ENCODE measurements around the gene ATP9B. TPM values are rescaled to one million over a fixed set of nuclear protein-coding genes. Genes with fewer than 3 reads are reported as not detected.

Gene ATP9B
- total and polyA plus RNA-seq, 10 of the 15 experiments (the other 5 are each of a cell fraction or from before 2014, with no cell fraction given): 0.74 to 20.7 (median 12.9) TPM

GRCh38 chr18:79395308-79395640 lies 326.1 kb downstream of the ATP9B start:
- Histone ChIP-seq H3K4me3 (no peak overlapping the region), H2AFZ (ENCODE audit: control insufficient read depth, low read depth, low read length) (no peak overlapping the region), H3K9me3 (replicated peaks; ENCODE audit: control insufficient read depth, insufficient read depth, low read length) (no peaks in the 10 kb centered on the region), H3K9ac (ENCODE audit: control insufficient read depth, insufficient read depth, low read length) (no peak overlapping the region), H3K27ac (ENCODE audit: control insufficient read depth, insufficient read depth) (no peak overlapping the region), H3K4me1 (ENCODE audit: control insufficient read depth, insufficient read depth, low read length) (peaks cover 16% of the 10 kb centered on the region), H3K27me3 (replicated peaks in 1 of 2; ENCODE audit: control insufficient read depth in 2 of 2, insufficient read depth in 2 of 2, low read length in 1 of 2) (peaks cover 2 to 21% of the 10 kb centered on the region in 2 experiments; a peak in 3 of 4 replicates), H3K36me3 (ENCODE audit: control insufficient read depth in 2 of 2, insufficient read depth in 2 of 2, low read length in 1 of 2) (no peaks in the 10 kb centered on the region), H3K4me2 (ENCODE audit: control insufficient read depth, insufficient read depth) (no peak overlapping the region), H4K20me1 (ENCODE audit: control insufficient read depth, insufficient read depth) (no peaks in the 10 kb centered on the region), H3K79me2 (ENCODE audit: control insufficient read depth, insufficient read depth, low read length) (no peaks in the 10 kb centered on the region)
- in situ Hi-C loops (cut with MboI): loop anchor here (10.0 kb wide), 1 partner anchor 560 kb away; the partner anchor contains the start of gene SLC66A2
- BruUV-seq (replicated peaks): no TSS peak
- 0% methylated on average over 2 of the region's 34 CpGs for WGBS (ENCODE audit: insufficient coverage, insufficient replicate concordance, low lambda C conversion rate, missing lambda C conversion rate)
- ATAC-seq: no peak
- intact Hi-C loops (cut with micrococcal nuclease; ENCODE audit: unreplicated experiment): loop anchor here (5.0 kb wide), 2 partner anchors 72 to 132 kb away; no protein-coding TSS in a partner anchor
- no peak for TF ChIP-seq ATF7 (IDR thresholded peaks at IDR 0.05; ENCODE audit: low read depth)
- no peak for TF ChIP-seq BHLHE40 (IDR thresholded peaks at IDR 0.05; ENCODE audit: borderline replicate concordance in 1 of 2, low read depth in 2 of 2, low read length in 1 of 2)
- TF ChIP-seq NKRF (conservative IDR thresholded peaks at IDR 0.05): no peak
- TF ChIP-seq ZBED1 (IDR thresholded peaks at IDR 0.05; ENCODE audit: borderline replicate concordance): no peak
- no peak for TF ChIP-seq MTA3 (IDR thresholded peaks at IDR 0.05; ENCODE audit: borderline replicate concordance, low read length)
- TF ChIP-seq BCL3 (IDR thresholded peaks at IDR 0.05; ENCODE audit: borderline replicate concordance, insufficient read depth, low read depth, low read length, poor library complexity, severe bottlenecking): no peak
- no peak for TF ChIP-seq FOXM1 (IDR thresholded peaks at IDR 0.05; ENCODE audit: low read depth, low read length)
- no peak for TF ChIP-seq ZZZ3 (IDR thresholded peaks at IDR 0.05; ENCODE audit: control insufficient read depth, insufficient read length, low read depth)
- ChIA-PET POLR2A (no interaction called here), CTCF (interaction anchor here (3.6 to 3.7 kb wide), 2 partner anchors 128 to 135 kb away, joined by 17 to 31 read pairs; no protein-coding TSS in a partner anchor), SMC1A (ENCODE audit: uncharacterized antibody, unreplicated experiment) (interaction anchor here (1.2 kb wide), 1 partner anchor 41 kb away, joined by 4 read pairs; no protein-coding TSS in a partner anchor), RAD21 (ENCODE audit: unreplicated experiment) (interaction anchor here (0.7 to 4.4 kb wide), 4 partner anchors 10 to 133 kb away, joined by 3 to 38 read pairs (median 8); no protein-coding TSS in a partner anchor)
- DNase-seq (ENCODE audit: low read depth, low spot score): no peak
- no peak for FAIRE-seq
